DND-41 (cell line): ENCODE measurements around the gene UCP2.

ENCODE experiments used
- EZH2 ChIP-seq: IDR thresholded peaks from 3 replicates; pipeline ENCODE4 v1.6.1; 2012; ENCODE audit warnings: borderline replicate concordance, low read depth, mild to moderate bottlenecking, moderate library complexity, low read length, inconsistent platforms; ENCODE audit not compliant: severe bottlenecking
- TF ChIP-seq, protein P1 (sequence below): IDR thresholded peaks from 2 replicates; pipeline ENCODE4 v1.5.1; 2012; ENCODE audit warnings: borderline replicate concordance, low read length, moderate library complexity, mild to moderate bottlenecking; ENCODE audit not compliant: poor library complexity, severe bottlenecking; ENCODE audit errors: extremely low read depth

- TF ChIP-seq, protein P1, sequence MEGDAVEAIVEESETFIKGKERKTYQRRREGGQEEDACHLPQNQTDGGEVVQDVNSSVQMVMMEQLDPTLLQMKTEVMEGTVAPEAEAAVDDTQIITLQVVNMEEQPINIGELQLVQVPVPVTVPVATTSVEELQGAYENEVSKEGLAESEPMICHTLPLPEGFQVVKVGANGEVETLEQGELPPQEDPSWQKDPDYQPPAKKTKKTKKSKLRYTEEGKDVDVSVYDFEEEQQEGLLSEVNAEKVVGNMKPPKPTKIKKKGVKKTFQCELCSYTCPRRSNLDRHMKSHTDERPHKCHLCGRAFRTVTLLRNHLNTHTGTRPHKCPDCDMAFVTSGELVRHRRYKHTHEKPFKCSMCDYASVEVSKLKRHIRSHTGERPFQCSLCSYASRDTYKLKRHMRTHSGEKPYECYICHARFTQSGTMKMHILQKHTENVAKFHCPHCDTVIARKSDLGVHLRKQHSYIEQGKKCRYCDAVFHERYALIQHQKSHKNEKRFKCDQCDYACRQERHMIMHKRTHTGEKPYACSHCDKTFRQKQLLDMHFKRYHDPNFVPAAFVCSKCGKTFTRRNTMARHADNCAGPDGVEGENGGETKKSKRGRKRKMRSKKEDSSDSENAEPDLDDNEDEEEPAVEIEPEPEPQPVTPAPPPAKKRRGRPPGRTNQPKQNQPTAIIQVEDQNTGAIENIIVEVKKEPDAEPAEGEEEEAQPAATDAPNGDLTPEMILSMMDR, result no peak
- no peak for TF ChIP-seq EZH2
Observed at GRCh38 chr11:73980001-73980961, 2.4 kb downstream of the UCP2 start.
